ENCODE measurements around the gene SLC1A6.

GRCh38 chr19:15015946-15016542 is 36.4 kb upstream of the SLC1A6 start:
- TF ChIP-seq GATA3 (IDR thresholded peaks at IDR 0.05; ENCODE audit: low read depth, low read length) (no peak), GATA2 (IDR thresholded peaks at IDR 0.05; ENCODE audit: low read depth, low read length) (no peak)

All from SH-SY5Y (cell line).